Right lobe of liver (tissue), 6 donors: ENCODE results near the gene MMAB. TPM values are rescaled to one million over a fixed set of nuclear protein-coding genes. Genes with fewer than 3 reads are reported as not detected.

ENCODE experiments used
- ATAC-seq, 4 donors: fragments of 200-7000 bp; cut with Tn5 transposase; one replicate each; pipeline ENCODE4 v1.9.1; 2020; ENCODE audit warnings: mild to moderate bottlenecking in 4 of 4, moderate library complexity in 4 of 4
- DNase-seq, 3 donors: peaks; one replicate each; pipeline ENCODE4 v3.0.0-alpha.2; 2020
- H3K27ac ChIP-seq, 3 donors: fragments of 200-600 bp; one replicate each; pipeline ENCODE4 v1.8.0; 2022
- H3K27me3 ChIP-seq, 2 donors: fragments of 200-600 bp; one replicate each; pipeline ENCODE4 v1.8.0; 2022
- H3K36me3 ChIP-seq, 4 donors: fragments of 200-600 bp; sonication (generic) in 1 of 4; one replicate each; pipeline versions ENCODE4 v1.5.1 to v1.8.0; 2017 to 2022; ENCODE audit warnings: control low read depth in 1 of 4
- H3K4me1 ChIP-seq, 4 donors: fragments of 200-600 bp; sonication (generic) in 1 of 4; one replicate each; pipeline versions ENCODE4 v1.5.1 to v1.8.0; 2017 to 2022; ENCODE audit warnings: control low read depth in 1 of 4
- H3K4me3 ChIP-seq, 3 donors: fragments of 200-600 bp; one replicate each; pipeline ENCODE4 v1.8.0; 2022
- H3K9me3 ChIP-seq, 4 donors: fragments of 200-600 bp; sonication (generic) in 1 of 4; one replicate each; pipeline versions ENCODE4 v1.5.1 to v1.8.0; 2017 to 2022; ENCODE audit warnings: control low read depth in 1 of 4
- POLR2A ChIP-seq: fragments of 450-650 bp; IDR thresholded peaks from one replicate; pipeline ENCODE4 v1.6.1; 2017; ENCODE audit warnings: antibody characterized with exemption, mild to moderate bottlenecking
- WGBS: methylation state at CpG from one replicate; pipeline ENCODE4 v1.1.6; 2018; ENCODE audit warnings: low coverage, low lambda C conversion rate; ENCODE audit not compliant: insufficient coverage; ENCODE audit errors: missing lambda C conversion rate; 5-methylcytosine and 5-hydroxymethylcytosine counted together
- intact Hi-C, 2 donors: fragments of 100-400 bp; cut with DNase I; formaldehyde crosslinking; loops; one replicate each; pipeline versions ENCODE4 v1.11.2 to v1.14.1; 2022
- total RNA-seq, 6 experiments: library from RNA; depleted of rRNA in 2 of 6; stranded (reverse); fragments of >200 nt in 2 of 6; fragmentation: NEBNext Ultra II Directional in 3 of 6; extraction: Animal tissue kit (Norgen Biotek cat#: 25700) in 3 of 6; gene quantifications; one replicate each; pipeline versions ENCODE4 v1.1.0 to v1.2.4, GENCODE V29; 2016 to 2023
- TF ChIP-seq, protein P1 (sequence below), 4 donors: fragments of 200-600 bp in 3 of 4; fragments of 450-650 bp in 1 of 4; IDR thresholded peaks; one replicate each; pipeline versions ENCODE4 v1.5.1 to v1.8.0; 2016 to 2022; ENCODE audit warnings: antibody characterized with exemption in 4 of 4, mild to moderate bottlenecking in 2 of 4
- donor health status: DM: no; HTN: yes; CAD: no.
- donor health status: DM: no; HTN: no; CAD: no.
- donor health status: DM: no; HTN: no; CAD: no.
- donor health status: DM: no; HTN: yes; CAD: no.
- donor health status: DM: no; HTN: yes; CAD: no.

The MMAB gene
- total RNA-seq, 6 experiments from 2014 or later = 42.6 to 99.8 (median 65.2) TPM

- WGBS = 94% methylated on average over 3 of the region's 3 CpGs
- Histone ChIP-seq H3K9me3 (no peaks in the 10 kb centered on the region), H3K4me1 (no peaks in the 10 kb centered on the region), H3K36me3 (peaks cover 0 to 73% (median 21%) of the 10 kb centered on the region in 4 donors), H3K27me3 (no peaks in the 10 kb centered on the region), H3K4me3 (no peak overlapping the region), H3K27ac (no peak overlapping the region)
- DNase-seq = no peak
- TF ChIP-seq, protein P1, sequence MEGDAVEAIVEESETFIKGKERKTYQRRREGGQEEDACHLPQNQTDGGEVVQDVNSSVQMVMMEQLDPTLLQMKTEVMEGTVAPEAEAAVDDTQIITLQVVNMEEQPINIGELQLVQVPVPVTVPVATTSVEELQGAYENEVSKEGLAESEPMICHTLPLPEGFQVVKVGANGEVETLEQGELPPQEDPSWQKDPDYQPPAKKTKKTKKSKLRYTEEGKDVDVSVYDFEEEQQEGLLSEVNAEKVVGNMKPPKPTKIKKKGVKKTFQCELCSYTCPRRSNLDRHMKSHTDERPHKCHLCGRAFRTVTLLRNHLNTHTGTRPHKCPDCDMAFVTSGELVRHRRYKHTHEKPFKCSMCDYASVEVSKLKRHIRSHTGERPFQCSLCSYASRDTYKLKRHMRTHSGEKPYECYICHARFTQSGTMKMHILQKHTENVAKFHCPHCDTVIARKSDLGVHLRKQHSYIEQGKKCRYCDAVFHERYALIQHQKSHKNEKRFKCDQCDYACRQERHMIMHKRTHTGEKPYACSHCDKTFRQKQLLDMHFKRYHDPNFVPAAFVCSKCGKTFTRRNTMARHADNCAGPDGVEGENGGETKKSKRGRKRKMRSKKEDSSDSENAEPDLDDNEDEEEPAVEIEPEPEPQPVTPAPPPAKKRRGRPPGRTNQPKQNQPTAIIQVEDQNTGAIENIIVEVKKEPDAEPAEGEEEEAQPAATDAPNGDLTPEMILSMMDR (IDR thresholded peaks at IDR 0.05) = no peak
- TF ChIP-seq POLR2A = no peak
- ATAC-seq = no peak
- intact Hi-C loops = loop anchor here (10.0 kb wide), 2 partner anchors 70 to 250 kb away; no protein-coding TSS in a partner anchor
These were observed 48.1 kb downstream of the MMAB start for GRCh38 chr12:109525279-109525585.

DNA sequence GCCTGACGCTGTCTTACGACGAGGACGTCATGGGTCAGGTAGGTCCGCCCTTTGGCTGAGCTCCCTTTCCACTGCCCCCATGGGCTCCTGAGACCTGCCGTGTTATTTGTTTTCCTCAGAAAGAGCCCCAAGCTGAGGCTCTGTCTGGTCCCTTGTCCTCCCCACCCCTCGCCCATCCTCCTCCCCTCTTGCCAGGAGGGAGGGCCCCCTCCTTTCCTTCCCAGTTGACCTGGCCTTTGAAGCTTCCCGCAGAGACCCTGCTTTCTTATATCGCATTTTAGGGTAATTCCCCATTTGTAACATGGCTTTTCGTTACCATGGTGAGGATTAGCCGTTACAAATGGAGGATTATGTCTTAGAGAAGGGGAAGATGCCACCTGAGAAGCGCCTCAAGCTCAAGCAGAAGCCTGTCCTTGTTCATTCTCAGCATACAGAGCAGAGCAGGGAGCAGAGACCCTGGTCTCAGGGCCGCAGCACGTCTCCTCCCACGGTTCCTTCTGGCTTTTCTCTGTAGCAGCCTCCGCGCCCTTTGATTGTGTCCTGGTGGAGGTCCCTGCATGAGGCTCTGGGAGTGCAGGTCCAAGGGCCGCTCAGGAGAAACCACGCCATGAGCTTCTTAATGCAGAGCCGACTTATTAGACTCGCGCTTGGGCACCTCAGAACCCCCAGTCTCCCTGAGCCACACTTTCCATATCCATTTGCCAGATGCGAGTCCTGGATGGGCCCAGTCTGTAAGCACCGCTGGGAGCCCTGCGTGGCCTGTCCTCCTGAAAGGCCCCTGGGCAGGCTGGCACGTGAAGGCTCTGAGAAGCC, 48.6 kb downstream of the MMAB start:
- intact Hi-C loops = loop anchor here (5.0 to 10.0 kb wide), 3 partner anchors 70 to 250 kb away; no protein-coding TSS in a partner anchor
- Histone ChIP-seq H3K36me3 (peaks cover 0 to 75% (median 20%) of the 10 kb centered on the region in 4 donors), H3K4me3 (no peak overlapping the region), H3K4me1 (no peaks in the 10 kb centered on the region), H3K27me3 (no peaks in the 10 kb centered on the region), H3K27ac (no peak overlapping the region), H3K9me3 (no peaks in the 10 kb centered on the region)
- 97% methylated on average over 12 of the region's 26 CpGs for WGBS
- ATAC-seq (no peak), DNase-seq (no peak)
- TF ChIP-seq, protein P1 (IDR thresholded peaks at IDR 0.05) = no peak
- TF ChIP-seq POLR2A = no peak

GRCh38 chr12:109523504-109523903, 49.8 kb downstream of the MMAB start:
- ATAC-seq (no peak), DNase-seq (no peak)
- no peak overlapping the region for H3K27ac ChIP-seq
- intact Hi-C loops = loop anchor here (5.0 to 10.0 kb wide), 3 partner anchors 71 to 251 kb away; no protein-coding TSS in a partner anchor
- H3K4me1 ChIP-seq = no peaks in the 10 kb centered on the region
- H3K36me3 ChIP-seq = peaks cover 0 to 77% (median 19%) of the 10 kb centered on the region in 4 donors
- WGBS = 60% methylated on average over 1 of the region's 5 CpGs
- no peaks in the 10 kb centered on the region for H3K9me3 ChIP-seq
- TF ChIP-seq, protein P1 (IDR thresholded peaks at IDR 0.05) = no peak
- TF ChIP-seq POLR2A = no peak
- no peak overlapping the region for H3K4me3 ChIP-seq
- no peaks in the 10 kb centered on the region for H3K27me3 ChIP-seq

GRCh38 chr12:109523071-109523470, 50.2 kb downstream of the MMAB start:
- ATAC-seq = no peak
- peaks cover 0 to 75% (median 20%) of the 10 kb centered on the region in 4 donors for H3K36me3 ChIP-seq
- WGBS = 78% methylated on average over 3 of the region's 10 CpGs
- intact Hi-C loops = loop anchor here (5.0 to 10.0 kb wide), 3 partner anchors 72 to 252 kb away; no protein-coding TSS in a partner anchor
- H3K4me3 ChIP-seq = no peak overlapping the region
- no peak overlapping the region for H3K27ac ChIP-seq
- H3K27me3 ChIP-seq = no peaks in the 10 kb centered on the region
- no peaks in the 10 kb centered on the region for H3K9me3 ChIP-seq
- TF ChIP-seq POLR2A = no peak
- TF ChIP-seq, protein P1 (IDR thresholded peaks at IDR 0.05) = no peak
- no peak for DNase-seq
- H3K4me1 ChIP-seq = no peaks in the 10 kb centered on the region
